Measurements from ENCODE around the gene PARP3.

The PARP3 gene

DNA sequence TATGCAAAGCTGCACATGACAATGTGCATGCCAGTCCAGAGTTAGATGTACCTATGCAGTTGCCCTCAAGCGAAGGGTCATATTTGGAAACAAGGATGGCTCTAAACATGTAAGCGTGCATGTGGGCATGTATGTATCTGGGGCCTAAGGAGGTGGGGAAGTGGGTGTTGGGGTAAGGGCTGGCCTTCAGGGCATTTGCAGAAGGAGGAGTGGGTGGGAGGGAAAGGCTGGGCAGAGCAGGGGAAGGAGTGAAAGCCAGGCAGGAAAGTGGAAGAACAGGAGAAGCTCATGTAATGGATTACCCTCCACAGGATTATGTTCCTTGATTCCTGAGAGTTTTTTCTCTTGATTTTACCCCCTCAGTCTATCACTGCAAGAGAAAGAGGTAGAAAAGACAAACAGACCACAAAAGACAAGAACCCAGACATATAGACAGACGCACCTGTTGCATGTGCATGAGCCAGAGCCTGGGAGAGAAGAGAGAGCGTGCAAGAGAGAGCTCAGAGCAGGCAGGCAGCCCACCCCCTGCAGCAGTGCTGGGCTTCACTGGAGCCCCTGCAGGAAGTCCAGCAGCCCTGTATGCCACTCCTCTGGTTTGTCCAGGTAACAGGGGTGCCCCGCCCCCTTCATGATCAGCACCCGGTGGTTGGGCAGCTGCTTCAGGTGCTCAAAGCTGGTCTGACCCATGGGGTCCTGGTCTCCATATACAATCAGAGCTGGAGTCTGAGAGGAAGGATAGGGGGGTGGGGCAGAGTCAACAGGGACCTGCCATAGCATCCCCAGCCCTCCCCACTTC lies 26.9 kb downstream of the PARP3 start:
- DNase-seq (no peak), ATAC-seq (replicated peaks) (no peak)
- H3K4me3 Mint-ChIP-seq: peak overlapping the region; percentile 20 to 90
- peaks cover 7% of the 10 kb centered on the region for H3K36me3 Mint-ChIP-seq (ENCODE audit: insufficient read depth)
- H3K4me1 Mint-ChIP-seq (ENCODE audit: low read depth in 2 of 2): peaks cover 24 to 38% of the 10 kb centered on the region in 2 donors
- H3K27ac Mint-ChIP-seq: peak overlapping the region in 1 of 2 donors; percentile 91
- H3K27me3 Mint-ChIP-seq: peaks cover 0 to 8% of the 10 kb centered on the region in 2 donors
- no peaks in the 10 kb centered on the region for H3K9me3 Mint-ChIP-seq

DNA sequence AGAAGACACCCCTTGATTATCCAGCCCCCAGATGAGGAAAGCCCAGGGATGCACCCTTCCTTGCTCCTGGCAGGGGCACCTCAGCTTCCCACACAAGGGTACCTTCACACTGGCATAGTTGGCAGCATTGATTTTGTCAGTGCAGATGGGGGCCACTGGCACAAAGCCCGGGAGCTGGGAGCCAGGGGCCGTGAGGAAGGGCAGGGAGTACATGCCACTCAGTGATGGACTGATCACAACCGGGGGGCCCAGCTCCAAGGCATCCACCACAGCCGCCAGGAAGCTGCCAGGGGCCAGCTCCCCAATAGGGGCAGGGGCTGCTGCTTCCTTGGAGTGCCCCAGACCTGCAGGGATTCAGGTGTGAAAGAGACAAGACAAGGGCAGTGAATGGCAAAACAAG lies 27.7 kb downstream of the PARP3 start:
- Mint-ChIP-seq H3K27ac (no peak overlapping the region), H3K4me3 (no peak overlapping the region), H3K4me1 (ENCODE audit: low read depth in 2 of 2) (peaks cover 28 to 36% of the 10 kb centered on the region in 2 donors), H3K36me3 (ENCODE audit: insufficient read depth) (peaks cover 10% of the 10 kb centered on the region), H3K9me3 (no peaks in the 10 kb centered on the region), H3K27me3 (peaks cover 0 to 3% of the 10 kb centered on the region in 2 donors)
- ATAC-seq (replicated peaks): no peak
- DNase-seq: no peak

DNA sequence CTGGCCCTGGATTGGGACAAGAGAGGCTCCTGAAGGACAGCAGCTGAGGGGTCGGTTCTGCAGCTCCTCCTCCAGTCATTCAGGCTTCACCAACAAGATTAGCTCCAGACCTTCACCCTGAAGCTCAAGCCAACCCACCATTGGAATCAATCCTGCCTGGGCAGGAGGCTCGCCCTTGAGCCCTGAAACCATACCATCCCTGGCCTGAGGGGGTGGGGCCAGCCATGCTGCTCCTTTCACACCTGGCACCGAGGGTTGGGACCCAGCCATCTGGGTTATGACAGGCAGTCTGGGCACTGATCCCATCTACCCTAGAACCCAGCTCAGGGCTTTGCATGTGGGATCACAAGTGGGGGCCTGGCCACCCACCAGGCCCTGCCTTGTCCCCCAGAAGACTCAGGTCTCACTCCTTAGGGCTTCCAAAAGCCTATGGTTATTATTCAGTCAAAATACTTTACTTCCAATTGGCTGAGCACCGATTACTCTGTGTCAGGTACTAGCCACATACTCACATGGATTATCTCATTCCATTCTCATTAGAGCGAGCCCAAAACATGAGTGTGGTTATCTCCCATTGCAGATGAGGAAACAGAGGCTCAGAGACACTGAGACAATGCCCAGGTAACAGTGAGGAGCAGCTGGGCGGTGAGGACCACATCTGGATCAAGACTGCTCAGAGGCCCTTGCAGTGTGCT lies 28.6 kb downstream of the PARP3 start:
- Mint-ChIP-seq H3K4me3 (no peak overlapping the region), H3K27me3 (no peaks in the 10 kb centered on the region), H3K9me3 (no peaks in the 10 kb centered on the region), H3K4me1 (ENCODE audit: low read depth in 2 of 2) (peaks cover 28 to 37% of the 10 kb centered on the region in 2 donors), H3K36me3 (ENCODE audit: insufficient read depth) (peaks cover 10% of the 10 kb centered on the region), H3K27ac (peak overlapping the region in 1 of 2 donors; percentile 20)
- ATAC-seq (replicated peaks): no peak
- DNase-seq: no peak

DNA sequence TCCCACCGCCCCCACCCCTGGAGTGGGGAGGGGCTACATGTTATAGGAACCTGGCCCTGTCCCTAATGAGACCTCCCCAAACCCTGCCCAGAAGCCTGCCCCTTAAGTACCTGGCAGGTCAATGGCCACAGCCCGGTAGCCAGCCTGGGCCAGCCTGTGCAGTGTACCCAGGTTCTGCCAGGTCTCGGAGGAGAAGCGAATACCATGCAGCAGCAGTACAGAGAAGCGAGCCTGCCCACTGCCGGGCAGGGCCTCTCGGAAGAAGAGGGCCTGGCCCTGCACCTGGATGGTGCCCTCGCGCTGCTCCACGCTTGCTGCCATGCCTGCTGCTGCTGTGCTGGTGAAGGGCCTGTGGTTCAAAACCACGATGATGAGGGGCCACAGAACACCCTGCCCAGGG lies 29.2 kb downstream of the PARP3 start:
- Mint-ChIP-seq H3K27me3 (no peaks in the 10 kb centered on the region), H3K4me3 (no peak overlapping the region), H3K9me3 (no peaks in the 10 kb centered on the region), H3K36me3 (ENCODE audit: insufficient read depth) (peaks cover 10% of the 10 kb centered on the region), H3K4me1 (ENCODE audit: low read depth in 2 of 2) (peaks cover 24 to 33% of the 10 kb centered on the region in 2 donors), H3K27ac (no peak overlapping the region)
- DNase-seq (no peak), ATAC-seq (replicated peaks) (no peak)

DNA sequence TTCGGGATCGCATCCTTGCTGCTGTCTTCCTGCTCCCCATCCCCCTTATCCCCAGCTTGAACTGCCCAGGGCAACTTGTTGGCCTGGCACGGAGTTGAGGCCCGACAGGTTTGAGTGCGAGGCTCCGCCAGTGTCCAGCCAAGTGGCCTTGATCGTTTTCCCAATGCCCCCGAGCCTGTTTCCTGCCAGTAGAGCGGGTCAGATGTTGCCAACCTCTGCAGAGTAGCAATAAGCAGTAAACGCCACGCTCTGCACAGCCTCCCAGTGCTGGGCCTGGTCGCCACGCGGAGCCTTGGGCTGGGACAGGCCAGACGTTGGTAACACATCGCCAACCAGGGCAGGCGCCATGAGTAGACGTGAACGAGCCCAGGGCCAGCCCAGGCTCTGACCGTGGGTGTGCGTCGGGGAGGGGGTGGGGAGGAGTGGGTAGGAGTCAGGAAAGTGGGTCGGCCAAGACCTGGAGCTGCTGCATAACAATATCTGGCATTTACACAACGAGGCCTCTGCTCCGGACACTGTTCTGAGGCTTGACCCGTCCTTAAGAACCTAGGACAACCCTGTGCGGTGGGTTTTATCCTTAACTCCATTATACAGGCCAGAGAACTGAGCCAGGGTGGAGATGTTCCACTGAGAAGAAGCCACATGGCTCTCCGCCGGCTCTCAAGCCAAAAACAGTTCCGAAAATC lies 32.3 kb downstream of the PARP3 start:
- peak overlapping the region; percentile 94 for H3K27ac Mint-ChIP-seq
- no peak for DNase-seq

DNA sequence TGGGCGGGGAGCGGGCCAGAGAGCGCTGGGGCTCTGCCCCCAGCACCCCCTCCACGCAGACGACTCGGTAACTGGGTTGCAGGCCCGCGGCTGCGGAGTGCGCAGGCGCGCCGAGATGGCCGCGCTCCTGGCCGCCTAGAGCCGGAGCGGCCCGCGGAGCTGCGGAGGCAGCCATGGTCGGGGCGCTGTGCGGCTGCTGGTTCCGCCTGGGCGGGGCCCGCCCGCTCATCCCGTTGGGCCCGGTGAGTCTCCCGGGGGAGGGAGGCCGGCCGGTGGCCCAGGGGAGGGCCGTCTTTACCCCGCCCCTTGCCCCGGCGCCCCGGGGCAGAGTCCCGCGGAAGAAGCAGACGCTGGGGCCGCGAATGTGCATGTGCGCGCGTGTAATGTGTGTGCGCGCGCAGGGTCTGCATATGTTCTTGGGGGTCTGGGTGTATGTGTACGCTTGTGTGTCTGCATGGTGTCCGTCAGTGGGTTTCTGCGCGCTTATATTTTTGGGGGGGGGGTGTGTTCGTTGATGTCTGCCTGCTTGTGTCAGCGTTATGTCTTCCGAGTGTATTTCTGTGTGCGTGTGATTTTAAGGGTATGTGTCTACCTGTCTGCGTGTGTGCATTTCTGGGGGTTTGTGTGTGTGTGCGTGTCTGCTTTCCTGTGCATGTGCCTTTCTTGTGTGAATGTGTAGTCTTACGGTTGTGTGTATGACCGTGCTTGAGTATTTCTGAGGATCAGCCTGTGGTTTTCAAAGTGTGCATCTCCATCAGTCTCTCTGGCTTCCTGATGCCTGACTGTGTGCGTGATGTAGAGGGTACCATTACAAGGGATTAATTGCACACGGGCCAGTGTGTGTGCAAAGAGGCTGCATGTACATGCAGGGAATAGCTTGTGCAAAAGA lies 33.0 kb downstream of the PARP3 start, which contains the start of gene ABHD14A:
Gene ABHD14A (plus strand): TSS at position 102 of the 889 bp plus-strand sequence. CDS start 72 bp downstream, at position 174.
- no peaks in the 10 kb centered on the region for H3K9me3 Mint-ChIP-seq
- peak within 1 kb of the TSS; percentile 94 for H3K27ac Mint-ChIP-seq
- H3K4me3 Mint-ChIP-seq: peak within 1 kb of the TSS; percentile 88 to 95
- H3K4me1 Mint-ChIP-seq (ENCODE audit: low read depth in 2 of 2): peaks cover 28 to 29% of the 10 kb centered on the region in 2 donors
- H3K36me3 Mint-ChIP-seq (ENCODE audit: insufficient read depth): peaks cover 11% of the 10 kb centered on the region
- no peaks in the 10 kb centered on the region for H3K27me3 Mint-ChIP-seq
- peak; percentile 58 to 72 (median 65) for DNase-seq
- ATAC-seq (replicated peaks): peak; percentile 75

More for the DNA sequence above, 32.3 kb downstream of the PARP3 start:
- peak; percentile 7 for ATAC-seq (replicated peaks)
- Mint-ChIP-seq H3K27me3 (no peaks in the 10 kb centered on the region), H3K4me1 (ENCODE audit: low read depth in 2 of 2) (peaks cover 28 to 29% of the 10 kb centered on the region in 2 donors), H3K4me3 (peak overlapping the region; percentile 88 to 95), H3K9me3 (no peaks in the 10 kb centered on the region), H3K36me3 (ENCODE audit: insufficient read depth) (peaks cover 10% of the 10 kb centered on the region)

DNA sequence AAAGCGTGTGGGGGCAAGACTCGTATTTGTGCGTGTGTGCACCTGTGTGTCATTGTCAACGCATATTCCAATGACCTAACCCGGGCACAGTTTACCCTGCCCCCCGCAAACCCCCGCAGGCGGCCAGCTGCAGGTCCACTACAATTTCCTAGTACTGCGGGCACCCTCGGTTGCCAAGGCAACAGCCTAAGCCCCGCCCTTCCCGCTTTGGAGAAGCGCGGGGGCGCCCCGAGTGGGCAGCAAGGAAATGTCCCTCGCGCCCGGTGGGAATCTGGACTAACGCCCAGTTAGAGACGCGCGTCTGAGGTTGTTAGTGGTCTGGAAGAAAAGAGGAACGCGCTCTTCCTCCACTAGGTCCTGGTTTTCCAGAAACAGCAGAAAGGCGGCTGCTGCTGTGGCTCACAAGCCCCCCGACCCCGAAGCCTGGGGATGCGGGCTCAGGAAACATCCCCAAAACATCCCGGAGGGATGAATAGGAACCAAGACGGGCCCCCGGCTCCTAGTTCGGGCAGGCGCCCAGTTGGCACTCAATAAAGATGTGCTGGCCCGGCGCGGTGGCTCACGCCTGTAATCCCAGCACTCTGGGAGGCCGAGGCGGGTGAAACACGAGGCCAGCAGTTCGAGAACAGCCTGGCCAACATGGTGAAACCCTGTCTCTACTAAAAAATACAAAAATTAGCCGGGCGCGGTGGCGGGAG lies 33.8 kb downstream of the PARP3 start:
- H3K27me3 Mint-ChIP-seq: no peaks in the 10 kb centered on the region
- no peaks in the 10 kb centered on the region for H3K9me3 Mint-ChIP-seq
- peak overlapping the region; percentile 87 to 94 for H3K27ac Mint-ChIP-seq
- H3K4me1 Mint-ChIP-seq (ENCODE audit: low read depth in 2 of 2): peaks cover 31% of the 10 kb centered on the region in 2 donors
- no peak for ATAC-seq (replicated peaks)
- no peak for DNase-seq
- H3K36me3 Mint-ChIP-seq (ENCODE audit: insufficient read depth): peaks cover 12% of the 10 kb centered on the region
- peak overlapping the region; percentile 88 to 95 for H3K4me3 Mint-ChIP-seq

DNA sequence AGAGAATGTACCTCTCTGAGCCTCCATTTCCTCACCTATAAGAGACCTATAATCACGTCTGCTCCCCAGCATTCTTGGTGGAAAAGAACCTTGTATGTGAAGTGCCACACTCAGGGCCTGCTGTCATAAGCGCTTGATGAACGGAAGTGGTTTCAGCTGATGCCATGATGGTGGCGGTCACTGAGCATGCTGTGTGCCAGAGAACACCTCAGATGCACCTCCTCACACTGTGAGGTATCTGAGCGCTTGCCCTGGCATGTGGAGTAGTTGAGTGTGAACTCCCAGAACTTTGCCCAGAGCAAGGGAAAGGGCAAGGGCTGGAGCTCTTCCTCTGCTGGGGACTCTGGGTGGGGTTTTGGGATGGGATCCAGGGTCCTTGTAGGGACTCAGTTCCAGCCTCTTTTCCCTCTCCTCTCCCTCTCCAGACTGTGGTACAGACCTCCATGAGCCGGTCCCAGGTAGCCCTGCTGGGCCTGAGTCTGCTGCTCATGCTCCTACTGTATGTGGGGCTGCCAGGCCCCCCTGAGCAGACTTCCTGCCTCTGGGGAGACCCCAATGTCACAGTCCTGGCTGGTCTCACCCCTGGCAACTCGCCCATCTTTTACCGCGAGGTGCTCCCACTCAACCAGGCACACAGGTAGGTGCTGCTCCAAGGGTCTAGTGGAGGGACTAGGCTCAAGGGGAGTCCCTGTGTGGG lies 35.4 kb downstream of the PARP3 start:
- DNase-seq: peak; percentile 31 to 35 (median 33)
- Mint-ChIP-seq H3K27ac (peak overlapping the region; percentile 41 to 75), H3K27me3 (no peaks in the 10 kb centered on the region), H3K9me3 (no peaks in the 10 kb centered on the region), H3K36me3 (ENCODE audit: insufficient read depth) (peaks cover 20% of the 10 kb centered on the region), H3K4me3 (peak overlapping the region; percentile 46 to 64), H3K4me1 (ENCODE audit: low read depth in 2 of 2) (peaks cover 39 to 41% of the 10 kb centered on the region in 2 donors)
- ATAC-seq (replicated peaks): peak; percentile 54

DNA sequence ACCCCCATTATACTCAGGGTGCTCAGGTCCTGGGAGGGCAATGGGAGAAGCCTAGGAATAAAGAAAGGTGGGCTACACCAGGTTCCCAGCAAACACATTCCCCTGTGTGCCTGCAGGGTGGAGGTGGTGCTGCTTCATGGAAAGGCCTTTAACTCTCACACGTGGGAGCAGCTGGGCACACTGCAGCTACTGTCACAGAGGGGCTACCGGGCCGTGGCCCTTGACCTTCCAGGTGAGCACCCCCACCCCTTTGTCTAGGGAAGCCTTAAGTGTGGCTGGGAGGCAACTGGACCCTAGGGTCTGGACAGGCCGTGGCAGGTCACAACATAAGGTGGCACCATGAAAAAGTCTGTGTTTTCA lies 36.0 kb downstream of the PARP3 start:
- H3K27me3 Mint-ChIP-seq: no peaks in the 10 kb centered on the region
- H3K4me1 Mint-ChIP-seq (ENCODE audit: low read depth in 2 of 2): peaks cover 42 to 47% of the 10 kb centered on the region in 2 donors
- DNase-seq: no peak
- no peak for ATAC-seq (replicated peaks)
- no peaks in the 10 kb centered on the region for H3K9me3 Mint-ChIP-seq
- H3K27ac Mint-ChIP-seq: peak overlapping the region in 1 of 2 donors; percentile 41
- no peak overlapping the region for H3K4me3 Mint-ChIP-seq
- peaks cover 26% of the 10 kb centered on the region for H3K36me3 Mint-ChIP-seq (ENCODE audit: insufficient read depth)

DNA sequence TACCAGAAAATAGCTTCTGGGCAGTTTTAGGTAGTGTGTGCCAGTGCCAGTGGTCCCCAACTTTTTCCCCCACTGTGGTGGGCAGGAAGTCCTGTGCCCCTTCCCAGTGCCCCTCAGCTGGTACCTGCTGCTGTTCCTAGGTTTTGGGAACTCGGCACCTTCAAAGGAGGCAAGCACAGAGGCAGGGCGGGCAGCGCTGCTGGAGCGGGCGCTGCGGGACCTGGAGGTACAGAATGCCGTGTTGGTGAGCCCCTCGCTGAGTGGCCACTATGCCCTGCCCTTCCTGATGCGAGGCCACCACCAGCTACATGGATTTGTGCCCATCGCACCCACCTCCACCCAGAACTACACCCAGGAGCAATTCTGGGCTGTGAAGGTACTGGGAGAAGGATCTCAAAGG lies 38.1 kb downstream of the PARP3 start:
- ATAC-seq (replicated peaks): no peak

DNA sequence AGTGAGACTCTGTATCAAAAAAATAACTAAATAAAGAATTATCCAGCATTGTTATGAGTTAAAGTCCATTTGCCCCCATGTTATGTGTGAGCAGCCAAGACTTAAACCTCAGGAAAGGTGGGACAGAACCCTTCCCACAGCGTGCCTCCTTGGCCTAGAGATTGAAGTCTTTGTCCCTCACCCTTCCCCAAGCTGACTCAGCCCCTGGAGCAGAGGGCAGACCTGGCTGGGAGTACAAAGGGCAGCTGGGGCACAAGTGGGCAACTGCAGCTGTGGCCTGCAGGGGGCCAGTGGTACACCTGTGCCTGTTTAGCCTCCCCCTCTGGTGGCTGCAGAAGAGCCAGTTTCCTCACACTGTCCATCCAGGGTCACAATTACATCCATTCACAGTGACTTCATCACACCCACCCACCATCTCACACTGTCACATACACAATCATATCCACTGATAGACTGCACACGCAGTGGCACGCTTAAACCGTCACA lies 40.2 kb downstream of the PARP3 start:
- H3K27ac Mint-ChIP-seq: peak overlapping the region; percentile 90 to 97
- H3K9me3 Mint-ChIP-seq: no peaks in the 10 kb centered on the region
- peaks cover 21% of the 10 kb centered on the region for H3K36me3 Mint-ChIP-seq (ENCODE audit: insufficient read depth)
- ATAC-seq (replicated peaks) (peak; percentile 33), DNase-seq (no peak)
- peak overlapping the region; percentile 92 to 95 for H3K4me3 Mint-ChIP-seq
- H3K27me3 Mint-ChIP-seq: no peaks in the 10 kb centered on the region
- H3K4me1 Mint-ChIP-seq (ENCODE audit: low read depth in 2 of 2): peaks cover 25 to 30% of the 10 kb centered on the region in 2 donors

More for the DNA sequence above, 38.1 kb downstream of the PARP3 start:
- H3K4me1 Mint-ChIP-seq (ENCODE audit: low read depth in 2 of 2): peaks cover 37 to 43% of the 10 kb centered on the region in 2 donors
- H3K9me3 Mint-ChIP-seq: no peaks in the 10 kb centered on the region
- no peaks in the 10 kb centered on the region for H3K27me3 Mint-ChIP-seq
- H3K4me3 Mint-ChIP-seq: no peak overlapping the region
- H3K27ac Mint-ChIP-seq: no peak overlapping the region
- DNase-seq: no peak
- peaks cover 18% of the 10 kb centered on the region for H3K36me3 Mint-ChIP-seq (ENCODE audit: insufficient read depth)
